Measurements from ENCODE around the gene CLDN6.

- TF ChIP-seq, protein P1, sequence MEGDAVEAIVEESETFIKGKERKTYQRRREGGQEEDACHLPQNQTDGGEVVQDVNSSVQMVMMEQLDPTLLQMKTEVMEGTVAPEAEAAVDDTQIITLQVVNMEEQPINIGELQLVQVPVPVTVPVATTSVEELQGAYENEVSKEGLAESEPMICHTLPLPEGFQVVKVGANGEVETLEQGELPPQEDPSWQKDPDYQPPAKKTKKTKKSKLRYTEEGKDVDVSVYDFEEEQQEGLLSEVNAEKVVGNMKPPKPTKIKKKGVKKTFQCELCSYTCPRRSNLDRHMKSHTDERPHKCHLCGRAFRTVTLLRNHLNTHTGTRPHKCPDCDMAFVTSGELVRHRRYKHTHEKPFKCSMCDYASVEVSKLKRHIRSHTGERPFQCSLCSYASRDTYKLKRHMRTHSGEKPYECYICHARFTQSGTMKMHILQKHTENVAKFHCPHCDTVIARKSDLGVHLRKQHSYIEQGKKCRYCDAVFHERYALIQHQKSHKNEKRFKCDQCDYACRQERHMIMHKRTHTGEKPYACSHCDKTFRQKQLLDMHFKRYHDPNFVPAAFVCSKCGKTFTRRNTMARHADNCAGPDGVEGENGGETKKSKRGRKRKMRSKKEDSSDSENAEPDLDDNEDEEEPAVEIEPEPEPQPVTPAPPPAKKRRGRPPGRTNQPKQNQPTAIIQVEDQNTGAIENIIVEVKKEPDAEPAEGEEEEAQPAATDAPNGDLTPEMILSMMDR (conservative IDR thresholded peaks at IDR 0.05 in 1 of 2, IDR thresholded peaks at IDR 0.05 in 1 of 2; ENCODE audit: low read depth in 1 of 2, low read length in 2 of 2): no peak
- TF ChIP-seq EZH2 (IDR thresholded peaks at IDR 0.05; ENCODE audit: low read length, missing control alignments): no peak
These were observed 20.3 kb upstream of the CLDN6 start for GRCh38 chr16:3038256-3038655.
